GM13976 (cell line): ENCODE data around the gene TULP1.

Experiments used
- DNase-seq: peaks from one replicate; pipeline ENCODE4 v3.0.0; 2012; ENCODE audit warnings: low spot score
- in situ Hi-C: fragments of 300-500 bp; cut with MboI; formaldehyde crosslinking; loops from one replicate; pipeline ENCODE4 v1.12.0; 2022; ENCODE audit warnings: low sequenced_read_pairs, mixed read lengths, inconsistent platforms; ENCODE audit not compliant: unreplicated experiment
- TF ChIP-seq, protein P1 (sequence below): IDR thresholded peaks from 2 replicates; pipeline ENCODE4 v1.5.1; 2012; ENCODE audit warnings: borderline replicate concordance, mild to moderate bottlenecking; ENCODE audit not compliant: insufficient read depth; ENCODE audit errors: extremely low read depth, missing control alignments, control extremely low read depth

Gene TULP1

DNA sequence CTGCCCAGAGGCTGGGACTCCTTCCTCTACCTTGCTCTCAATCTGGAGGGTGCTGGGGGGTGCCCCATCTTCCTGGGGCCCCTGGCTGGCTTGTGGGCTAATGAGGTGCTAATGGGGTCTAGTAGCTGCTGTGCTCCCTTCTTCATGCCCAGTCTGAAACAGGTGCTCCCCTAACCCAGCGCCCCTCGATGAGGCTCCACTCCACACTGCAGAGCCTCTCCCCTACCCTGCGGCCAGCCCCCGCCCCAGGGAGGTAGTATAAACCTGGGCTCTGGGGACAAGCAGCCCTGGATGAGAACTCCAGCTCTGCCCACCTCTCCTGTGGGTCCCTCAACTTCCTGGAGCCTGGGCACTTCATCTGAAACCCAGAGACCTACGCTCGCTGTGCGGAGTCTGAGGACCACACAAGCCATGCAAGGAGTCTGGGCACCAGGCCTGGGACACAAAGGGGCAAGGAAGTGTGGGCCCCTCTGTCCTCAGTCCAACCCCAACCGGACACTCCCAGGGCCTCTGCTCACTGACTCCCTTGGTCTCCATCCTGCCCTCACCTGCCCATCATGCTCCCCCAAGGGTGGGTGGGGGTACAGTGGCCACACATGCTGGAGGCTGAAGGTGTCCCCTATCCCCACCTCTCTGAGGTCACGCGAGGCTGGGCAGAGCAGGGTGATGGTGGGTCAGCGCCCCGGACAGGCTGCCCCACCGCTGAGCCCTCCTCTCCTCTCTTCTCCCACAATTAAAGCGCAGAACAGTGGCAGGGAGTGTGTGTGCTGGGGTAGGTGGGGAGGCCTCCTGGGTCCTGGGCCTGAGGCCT, 38.4 kb downstream of the TULP1 start:
- DNase-seq: peak; percentile 40
- TF ChIP-seq, protein P1, sequence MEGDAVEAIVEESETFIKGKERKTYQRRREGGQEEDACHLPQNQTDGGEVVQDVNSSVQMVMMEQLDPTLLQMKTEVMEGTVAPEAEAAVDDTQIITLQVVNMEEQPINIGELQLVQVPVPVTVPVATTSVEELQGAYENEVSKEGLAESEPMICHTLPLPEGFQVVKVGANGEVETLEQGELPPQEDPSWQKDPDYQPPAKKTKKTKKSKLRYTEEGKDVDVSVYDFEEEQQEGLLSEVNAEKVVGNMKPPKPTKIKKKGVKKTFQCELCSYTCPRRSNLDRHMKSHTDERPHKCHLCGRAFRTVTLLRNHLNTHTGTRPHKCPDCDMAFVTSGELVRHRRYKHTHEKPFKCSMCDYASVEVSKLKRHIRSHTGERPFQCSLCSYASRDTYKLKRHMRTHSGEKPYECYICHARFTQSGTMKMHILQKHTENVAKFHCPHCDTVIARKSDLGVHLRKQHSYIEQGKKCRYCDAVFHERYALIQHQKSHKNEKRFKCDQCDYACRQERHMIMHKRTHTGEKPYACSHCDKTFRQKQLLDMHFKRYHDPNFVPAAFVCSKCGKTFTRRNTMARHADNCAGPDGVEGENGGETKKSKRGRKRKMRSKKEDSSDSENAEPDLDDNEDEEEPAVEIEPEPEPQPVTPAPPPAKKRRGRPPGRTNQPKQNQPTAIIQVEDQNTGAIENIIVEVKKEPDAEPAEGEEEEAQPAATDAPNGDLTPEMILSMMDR: no peak
- in situ Hi-C loops: no loop called here

DNA sequence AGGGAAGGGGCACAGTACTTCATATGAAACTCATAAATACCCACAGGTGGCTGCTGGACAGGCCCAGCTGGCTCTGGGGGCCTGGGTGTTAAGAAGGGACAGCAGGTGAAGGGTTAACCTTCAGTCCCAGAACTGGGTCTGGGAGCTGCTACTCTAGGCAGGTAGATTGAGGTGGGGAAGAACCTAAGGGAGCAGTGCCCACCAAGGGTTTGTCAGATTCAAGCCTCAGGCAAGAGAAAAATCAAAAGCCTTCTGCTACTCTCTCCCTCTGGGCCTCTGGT, 38.9 kb downstream of the TULP1 start:
- in situ Hi-C loops: no loop called here
- peak; percentile 41 for DNase-seq
- TF ChIP-seq, protein P1: no peak

DNA sequence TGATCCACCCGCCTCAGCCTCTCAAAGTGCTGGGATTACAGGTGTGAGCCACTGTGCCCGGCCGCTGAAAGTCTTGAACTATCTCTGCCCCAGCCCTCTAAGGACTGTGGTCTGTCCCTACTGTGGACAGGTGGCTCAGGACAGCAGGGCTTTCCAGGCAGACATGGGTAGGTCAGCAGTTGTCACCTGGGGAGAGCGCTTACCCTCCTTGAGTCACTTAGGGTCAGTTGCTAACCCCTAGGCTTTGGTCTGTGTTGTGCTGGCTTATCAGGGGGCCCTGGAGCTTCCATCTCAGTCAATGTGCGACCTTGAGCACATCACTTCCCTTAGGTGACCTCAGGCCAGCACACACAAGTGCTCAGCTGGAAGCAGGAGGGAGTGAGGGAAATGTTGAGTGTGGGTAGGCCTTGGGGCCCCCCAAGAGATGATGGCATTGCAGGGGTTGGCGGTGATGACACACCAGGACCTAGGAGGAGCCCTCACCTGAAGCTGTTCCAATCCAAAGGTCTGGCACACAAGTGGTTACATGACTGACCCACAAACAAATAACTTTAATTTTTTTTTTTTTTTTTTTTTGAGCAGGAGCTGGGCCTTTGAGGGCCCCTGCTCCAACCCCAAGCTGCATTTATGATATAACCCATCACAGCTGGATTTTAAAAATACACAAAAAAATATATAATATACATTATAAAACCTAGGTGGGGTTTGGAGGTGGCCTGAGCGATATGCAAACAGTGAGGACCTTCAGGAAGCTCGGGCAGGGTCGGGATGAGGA, 39.4 kb downstream of the TULP1 start:
- in situ Hi-C loops: no loop called here
- DNase-seq: no peak

DNA sequence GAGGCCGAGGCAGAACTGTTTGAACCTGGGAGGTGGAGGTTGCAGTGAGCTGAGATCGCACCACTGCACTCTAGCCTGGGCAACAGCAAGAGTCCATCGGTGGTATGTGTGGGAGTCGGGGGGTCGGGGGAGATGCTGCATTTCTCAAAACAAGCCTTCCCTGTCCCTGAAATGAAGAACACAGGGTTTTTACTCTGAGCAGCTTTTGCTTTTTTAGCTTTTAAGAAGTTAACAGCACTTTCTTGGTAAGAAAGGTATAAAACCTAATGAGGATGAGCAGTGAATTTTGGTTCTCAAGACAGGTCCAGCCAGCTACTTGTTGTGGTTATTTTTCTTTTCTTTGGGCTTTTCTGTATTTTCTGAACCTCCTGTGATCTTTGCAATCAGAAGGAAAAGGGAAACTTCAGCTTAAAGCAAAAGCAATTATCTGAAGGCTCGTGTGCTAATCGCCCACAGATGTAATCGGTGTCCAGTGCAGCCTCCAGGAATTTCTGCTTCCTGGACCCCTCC, 40.8 kb downstream of the TULP1 start:
- DNase-seq: no peak
- in situ Hi-C loops: no loop called here
- TF ChIP-seq, protein P1: no peak

More for the DNA sequence above, 39.4 kb downstream of the TULP1 start:
- TF ChIP-seq, protein P1: no peak

DNA sequence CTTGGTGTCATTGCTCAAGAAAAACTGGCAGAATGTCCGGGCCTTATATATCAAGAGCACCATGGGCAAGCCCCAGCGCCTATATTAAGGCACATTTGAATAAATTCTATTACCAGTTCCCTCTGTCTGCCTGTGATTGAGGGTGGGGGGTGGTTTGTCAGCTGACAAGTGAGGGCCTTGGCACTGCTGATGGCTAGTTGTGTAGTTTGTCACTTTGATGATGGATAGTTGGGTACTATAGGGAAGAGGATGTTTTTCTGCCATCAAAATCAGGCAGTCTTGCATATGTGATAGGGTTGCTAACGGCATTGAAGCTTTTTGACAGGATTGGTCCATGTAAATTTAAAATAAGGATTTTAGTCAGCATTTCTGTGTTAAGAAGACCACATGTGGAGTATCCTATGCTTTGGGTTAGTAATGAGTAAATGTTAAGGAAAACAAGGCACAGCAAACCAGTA, 42.0 kb downstream of the TULP1 start:
- in situ Hi-C loops: no loop called here
- TF ChIP-seq, protein P1: no peak
- DNase-seq: no peak

DNA sequence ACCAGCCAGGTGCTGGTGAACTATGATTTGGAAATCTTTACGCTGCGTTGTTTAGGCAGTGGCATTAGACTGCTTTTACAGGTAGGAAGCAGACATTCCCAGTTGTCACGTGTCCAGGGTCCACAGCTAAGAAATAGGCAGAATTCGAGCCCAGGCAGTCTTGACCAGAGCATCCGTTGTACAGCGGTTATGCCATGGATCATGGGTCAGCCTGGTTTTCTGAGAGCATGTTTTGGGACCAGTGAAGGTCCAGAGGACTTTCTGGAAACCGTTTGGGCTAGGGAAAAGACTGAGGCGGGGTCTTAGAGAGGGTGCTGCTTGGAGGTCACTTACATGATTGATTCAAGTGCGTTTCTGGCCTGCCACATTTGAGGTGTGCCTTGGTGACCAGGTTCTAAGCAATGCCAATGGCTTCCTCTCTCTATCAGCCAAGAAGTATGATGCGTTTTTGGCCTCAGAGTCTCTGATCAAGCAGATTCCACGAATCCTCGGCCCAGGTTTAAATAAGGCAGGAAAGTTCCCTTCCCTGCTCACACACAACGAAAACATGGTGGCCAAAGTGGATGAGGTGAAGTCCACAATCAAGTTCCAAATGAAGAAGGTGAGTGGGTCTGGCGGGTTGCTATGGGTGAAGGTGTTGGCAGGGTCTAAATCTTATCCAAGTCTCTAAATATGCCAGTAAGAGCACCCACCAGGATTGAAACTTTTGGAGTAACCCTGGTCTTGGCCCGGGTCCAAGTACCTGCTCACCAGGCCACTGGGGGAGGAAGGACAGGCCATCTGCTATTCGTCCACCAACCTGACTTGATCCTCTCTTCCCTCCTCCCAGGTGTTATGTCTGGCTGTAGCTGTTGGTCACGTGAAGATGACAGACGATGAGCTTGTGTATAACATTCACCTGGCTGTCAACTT, 42.7 kb downstream of the TULP1 start:
- in situ Hi-C loops: no loop called here
- no peak for DNase-seq
- TF ChIP-seq, protein P1: no peak
